ENCODE results near the gene SCN4B.

SCN4B gene

GRCh38 chr11:118151431-118151830, 1.2 kb downstream of the SCN4B start:
- H3K4me3 ChIP-seq = peak overlapping the region; percentile 81; the same call in 1 of the 2 replicates
- H3K9me3 ChIP-seq (ENCODE audit: low read depth, low read length) = no peaks in the 10 kb centered on the region
- H3K27ac ChIP-seq = no peak overlapping the region
- no peaks in the 10 kb centered on the region for H3K36me3 ChIP-seq (ENCODE audit: insufficient read depth, low read length)
- no peak for DNase-seq (ENCODE audit: low read depth, low spot score)
- no peak overlapping the region for H3K9ac ChIP-seq (ENCODE audit: insufficient read length)
- no peak for TF ChIP-seq EZH2 (IDR thresholded peaks at IDR 0.05)
- TF ChIP-seq FOXP2 (optimal IDR thresholded peaks at IDR 0.05; ENCODE audit: control extremely low read depth, extremely low read length, insufficient read depth) = no peak
- TF ChIP-seq POLR2AphosphoS5 (IDR thresholded peaks at IDR 0.05; ENCODE audit: borderline replicate concordance, low read depth, low read length) = no peak

- no peaks in the 10 kb centered on the region for H3K36me3 ChIP-seq (ENCODE audit: insufficient read depth, low read length)
- no peak overlapping the region for H3K9ac ChIP-seq (ENCODE audit: insufficient read length)
- no peaks in the 10 kb centered on the region for H3K9me3 ChIP-seq (ENCODE audit: low read depth, low read length)
- TF ChIP-seq EZH2 (IDR thresholded peaks at IDR 0.05) = no peak
- no peak for TF ChIP-seq POLR2AphosphoS5 (IDR thresholded peaks at IDR 0.05; ENCODE audit: borderline replicate concordance, low read depth, low read length)
- TF ChIP-seq FOXP2 (optimal IDR thresholded peaks at IDR 0.05; ENCODE audit: control extremely low read depth, extremely low read length, insufficient read depth) = no peak
- no peak for DNase-seq (ENCODE audit: low read depth, low spot score)
- H3K27ac ChIP-seq = no peak overlapping the region
- H3K4me3 ChIP-seq = no peak overlapping the region
Observed at GRCh38 chr11:118149493-118149892, 3.1 kb downstream of the SCN4B start.

- Histone ChIP-seq H3K27ac (no peak overlapping the region), H3K9me3 (ENCODE audit: low read depth, low read length) (no peaks in the 10 kb centered on the region), H3K9ac (ENCODE audit: insufficient read length) (no peak overlapping the region), H3K36me3 (ENCODE audit: insufficient read depth, low read length) (no peaks in the 10 kb centered on the region), H3K4me3 (no peak overlapping the region)
- DNase-seq (ENCODE audit: low read depth, low spot score) = no peak
- TF ChIP-seq POLR2AphosphoS5 (IDR thresholded peaks at IDR 0.05; ENCODE audit: borderline replicate concordance, low read depth, low read length) (no peak), EZH2 (IDR thresholded peaks at IDR 0.05) (no peak), FOXP2 (optimal IDR thresholded peaks at IDR 0.05; ENCODE audit: control extremely low read depth, extremely low read length, insufficient read depth) (no peak)
Observed at GRCh38 chr11:118148856-118149255, 3.8 kb downstream of the SCN4B start.

GRCh38 chr11:118148240-118148639, 4.4 kb downstream of the SCN4B start:
- no peak for TF ChIP-seq POLR2AphosphoS5 (IDR thresholded peaks at IDR 0.05; ENCODE audit: borderline replicate concordance, low read depth, low read length)
- TF ChIP-seq FOXP2 (optimal IDR thresholded peaks at IDR 0.05; ENCODE audit: control extremely low read depth, extremely low read length, insufficient read depth) = no peak
- no peak for TF ChIP-seq EZH2 (IDR thresholded peaks at IDR 0.05)
- H3K9ac ChIP-seq (ENCODE audit: insufficient read length) = no peak overlapping the region
- no peak overlapping the region for H3K27ac ChIP-seq
- no peaks in the 10 kb centered on the region for H3K9me3 ChIP-seq (ENCODE audit: low read depth, low read length)
- no peaks in the 10 kb centered on the region for H3K36me3 ChIP-seq (ENCODE audit: insufficient read depth, low read length)
- H3K4me3 ChIP-seq = no peak overlapping the region
- no peak for DNase-seq (ENCODE audit: low read depth, low spot score)

GRCh38 chr11:118147502-118147901, 5.1 kb downstream of the SCN4B start:
- H3K4me3 ChIP-seq = no peak overlapping the region
- no peaks in the 10 kb centered on the region for H3K36me3 ChIP-seq (ENCODE audit: insufficient read depth, low read length)
- TF ChIP-seq EZH2 (IDR thresholded peaks at IDR 0.05) = no peak
- no peak for TF ChIP-seq FOXP2 (optimal IDR thresholded peaks at IDR 0.05; ENCODE audit: control extremely low read depth, extremely low read length, insufficient read depth)
- no peak for TF ChIP-seq POLR2AphosphoS5 (IDR thresholded peaks at IDR 0.05; ENCODE audit: borderline replicate concordance, low read depth, low read length)
- no peaks in the 10 kb centered on the region for H3K9me3 ChIP-seq (ENCODE audit: low read depth, low read length)
- H3K9ac ChIP-seq (ENCODE audit: insufficient read length) = no peak overlapping the region
- DNase-seq (ENCODE audit: low read depth, low spot score) = no peak
- H3K27ac ChIP-seq = no peak overlapping the region

GRCh38 chr11:118146554-118146953, 6.1 kb downstream of the SCN4B start:
- DNase-seq (ENCODE audit: low read depth, low spot score) = no peak
- TF ChIP-seq POLR2AphosphoS5 (IDR thresholded peaks at IDR 0.05; ENCODE audit: borderline replicate concordance, low read depth, low read length) (no peak), FOXP2 (optimal IDR thresholded peaks at IDR 0.05; ENCODE audit: control extremely low read depth, extremely low read length, insufficient read depth) (no peak), EZH2 (IDR thresholded peaks at IDR 0.05) (no peak)
- Histone ChIP-seq H3K4me3 (no peak overlapping the region), H3K9ac (ENCODE audit: insufficient read length) (no peak overlapping the region), H3K36me3 (ENCODE audit: insufficient read depth, low read length) (no peaks in the 10 kb centered on the region), H3K27ac (no peak overlapping the region), H3K9me3 (ENCODE audit: low read depth, low read length) (no peaks in the 10 kb centered on the region)

GRCh38 chr11:118145285-118146227, 7.1 kb downstream of the SCN4B start:
- H3K9me3 ChIP-seq (ENCODE audit: low read depth, low read length) = no peaks in the 10 kb centered on the region
- TF ChIP-seq FOXP2 (optimal IDR thresholded peaks at IDR 0.05; ENCODE audit: control extremely low read depth, extremely low read length, insufficient read depth) (no peak), EZH2 (IDR thresholded peaks at IDR 0.05) (no peak), POLR2AphosphoS5 (IDR thresholded peaks at IDR 0.05; ENCODE audit: borderline replicate concordance, low read depth, low read length) (no peak)
- H3K9ac ChIP-seq (ENCODE audit: insufficient read length) = no peak overlapping the region
- H3K36me3 ChIP-seq (ENCODE audit: insufficient read depth, low read length) = no peaks in the 10 kb centered on the region
- H3K4me3 ChIP-seq = peak overlapping the region; percentile 71
- no peak for DNase-seq (ENCODE audit: low read depth, low spot score)
- no peak overlapping the region for H3K27ac ChIP-seq

- Histone ChIP-seq H3K9me3 (ENCODE audit: low read depth, low read length) (no peaks in the 10 kb centered on the region), H3K27ac (no peak overlapping the region), H3K4me3 (no peak overlapping the region), H3K9ac (ENCODE audit: insufficient read length) (no peak overlapping the region), H3K36me3 (ENCODE audit: insufficient read depth, low read length) (no peaks in the 10 kb centered on the region)
- no peak for DNase-seq (ENCODE audit: low read depth, low spot score)
- no peak for TF ChIP-seq POLR2AphosphoS5 (IDR thresholded peaks at IDR 0.05; ENCODE audit: borderline replicate concordance, low read depth, low read length)
- TF ChIP-seq EZH2 (IDR thresholded peaks at IDR 0.05) = no peak
- no peak for TF ChIP-seq FOXP2 (optimal IDR thresholded peaks at IDR 0.05; ENCODE audit: control extremely low read depth, extremely low read length, insufficient read depth)
Observed at GRCh38 chr11:118144301-118145268, 8.0 kb downstream of the SCN4B start.
